Testis (tissue), 2 donors: ENCODE measurements around the gene FBXL13.

Source experiments
- POLR2A ChIP-seq: fragments of 450-650 bp; IDR thresholded peaks from one replicate; pipeline ENCODE4 v1.6.1; 2017; ENCODE audit warnings: antibody characterized with exemption, mild to moderate bottlenecking, moderate library complexity
- TF ChIP-seq, protein P1 (sequence below), 3 experiments: fragments of 450-650 bp in 2 of 3; fragments of 200-600 bp in 1 of 3; sonication (generic) in 1 of 3; IDR thresholded peaks; one replicate each; pipeline ENCODE4 v1.5.1; 2016 to 2019; ENCODE audit warnings: antibody characterized with exemption in 3 of 3, mild to moderate bottlenecking in 2 of 3, moderate library complexity in 1 of 3

DNA sequence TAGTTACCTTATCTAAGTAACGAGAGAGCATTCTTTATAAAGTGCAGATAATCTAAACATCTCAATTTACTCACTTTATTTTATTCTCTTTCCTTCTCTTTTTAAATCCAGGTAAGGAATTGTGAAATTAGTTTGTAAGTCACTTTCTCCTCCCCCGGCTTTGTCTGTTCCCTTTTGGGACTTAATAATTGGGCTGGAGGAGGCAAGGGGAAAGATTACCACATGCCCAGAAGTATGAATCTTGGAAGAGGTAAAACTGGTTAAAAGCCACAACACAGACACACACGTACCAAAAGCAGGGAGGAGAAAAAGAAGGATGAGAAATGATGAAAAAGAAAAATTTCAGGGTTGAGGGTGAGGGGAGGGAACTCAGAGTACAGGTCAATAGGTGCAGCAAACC, 225.1 kb downstream of the FBXL13 start:
- TF ChIP-seq POLR2A, result no peak
- TF ChIP-seq, protein P1, sequence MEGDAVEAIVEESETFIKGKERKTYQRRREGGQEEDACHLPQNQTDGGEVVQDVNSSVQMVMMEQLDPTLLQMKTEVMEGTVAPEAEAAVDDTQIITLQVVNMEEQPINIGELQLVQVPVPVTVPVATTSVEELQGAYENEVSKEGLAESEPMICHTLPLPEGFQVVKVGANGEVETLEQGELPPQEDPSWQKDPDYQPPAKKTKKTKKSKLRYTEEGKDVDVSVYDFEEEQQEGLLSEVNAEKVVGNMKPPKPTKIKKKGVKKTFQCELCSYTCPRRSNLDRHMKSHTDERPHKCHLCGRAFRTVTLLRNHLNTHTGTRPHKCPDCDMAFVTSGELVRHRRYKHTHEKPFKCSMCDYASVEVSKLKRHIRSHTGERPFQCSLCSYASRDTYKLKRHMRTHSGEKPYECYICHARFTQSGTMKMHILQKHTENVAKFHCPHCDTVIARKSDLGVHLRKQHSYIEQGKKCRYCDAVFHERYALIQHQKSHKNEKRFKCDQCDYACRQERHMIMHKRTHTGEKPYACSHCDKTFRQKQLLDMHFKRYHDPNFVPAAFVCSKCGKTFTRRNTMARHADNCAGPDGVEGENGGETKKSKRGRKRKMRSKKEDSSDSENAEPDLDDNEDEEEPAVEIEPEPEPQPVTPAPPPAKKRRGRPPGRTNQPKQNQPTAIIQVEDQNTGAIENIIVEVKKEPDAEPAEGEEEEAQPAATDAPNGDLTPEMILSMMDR (IDR thresholded peaks at IDR 0.05), result no peak
